ENCODE results near the gene FAM83F. TPM values are rescaled to one million over a fixed set of nuclear protein-coding genes. Genes with fewer than 3 reads are reported as not detected.
"Not testable (repeated sequence)": the region's sequence is repeated elsewhere in the genome, so short reads cannot be mapped to it uniquely, and the experiment has no call there.

FAM83F gene
- total RNA-seq, 1 donor from 2014 or later: 1.1 TPM

- H3K27ac Mint-ChIP-seq (ENCODE audit: unreplicated experiment): no peak overlapping the region
- H3K4me1 Mint-ChIP-seq (ENCODE audit: low read depth, unreplicated experiment): peaks cover 10% of the 10 kb centered on the region
- no peak overlapping the region for H3K4me3 Mint-ChIP-seq (ENCODE audit: unreplicated experiment)
- no peaks in the 10 kb centered on the region for H3K36me3 Mint-ChIP-seq (ENCODE audit: unreplicated experiment)
- peak; percentile 81 for DNase-seq
- no peaks in the 10 kb centered on the region for H3K27me3 Mint-ChIP-seq (ENCODE audit: unreplicated experiment)
- H3K9me3 Mint-ChIP-seq (ENCODE audit: unreplicated experiment): peaks cover 1% of the 10 kb centered on the region
- TF ChIP-seq CTCF (IDR thresholded peaks at IDR 0.05; ENCODE audit: partially characterized antibody, unreplicated experiment): peak; percentile 73
Measured at GRCh38 chr22:40024201-40025061, 29.7 kb downstream of the FAM83F start.

GRCh38 chr22:40025062-40025379 lies 30.3 kb downstream of the FAM83F start:
- peak; percentile 2 for TF ChIP-seq CTCF (IDR thresholded peaks at IDR 0.05; ENCODE audit: partially characterized antibody, unreplicated experiment)
- not testable (repeated sequence) for H3K4me1 Mint-ChIP-seq (ENCODE audit: low read depth, unreplicated experiment); DNase-seq; H3K36me3 Mint-ChIP-seq (ENCODE audit: unreplicated experiment); H3K27me3 Mint-ChIP-seq (ENCODE audit: unreplicated experiment); H3K27ac Mint-ChIP-seq (ENCODE audit: unreplicated experiment); H3K4me3 Mint-ChIP-seq (ENCODE audit: unreplicated experiment); H3K9me3 Mint-ChIP-seq (ENCODE audit: unreplicated experiment)

GRCh38 chr22:40025856-40026255 lies 31.1 kb downstream of the FAM83F start:
- no peak for DNase-seq
- no peaks in the 10 kb centered on the region for H3K27me3 Mint-ChIP-seq (ENCODE audit: unreplicated experiment)
- no peak for TF ChIP-seq CTCF (IDR thresholded peaks at IDR 0.05; ENCODE audit: partially characterized antibody, unreplicated experiment)
- H3K36me3 Mint-ChIP-seq (ENCODE audit: unreplicated experiment): no peaks in the 10 kb centered on the region
- no peak overlapping the region for H3K4me3 Mint-ChIP-seq (ENCODE audit: unreplicated experiment)
- H3K4me1 Mint-ChIP-seq (ENCODE audit: low read depth, unreplicated experiment): peaks cover 10% of the 10 kb centered on the region
- no peak overlapping the region for H3K27ac Mint-ChIP-seq (ENCODE audit: unreplicated experiment)
- H3K9me3 Mint-ChIP-seq (ENCODE audit: unreplicated experiment): peaks cover 1% of the 10 kb centered on the region

- H3K36me3 Mint-ChIP-seq (ENCODE audit: unreplicated experiment): no peaks in the 10 kb centered on the region
- H3K4me3 Mint-ChIP-seq (ENCODE audit: unreplicated experiment): no peak overlapping the region
- H3K27ac Mint-ChIP-seq (ENCODE audit: unreplicated experiment): no peak overlapping the region
- no peaks in the 10 kb centered on the region for H3K27me3 Mint-ChIP-seq (ENCODE audit: unreplicated experiment)
- peaks cover 1% of the 10 kb centered on the region for H3K9me3 Mint-ChIP-seq (ENCODE audit: unreplicated experiment)
- TF ChIP-seq CTCF (IDR thresholded peaks at IDR 0.05; ENCODE audit: partially characterized antibody, unreplicated experiment): no peak
- H3K4me1 Mint-ChIP-seq (ENCODE audit: low read depth, unreplicated experiment): peaks cover 10% of the 10 kb centered on the region
- no peak for DNase-seq
Measured at GRCh38 chr22:40026641-40027040, 31.9 kb downstream of the FAM83F start.
